Lower lobe of right lung (tissue), 2 donors: ENCODE data around the gene BDKRB2. TPM values are rescaled to one million over a fixed set of nuclear protein-coding genes. Genes with fewer than 3 reads are reported as not detected.
A peak's percentile ranks its signal among the peaks of the same experiment; 100 is the strongest.

Experiments used
- ATAC-seq, 2 donors: fragments of 200-7000 bp; cut with Tn5 transposase; one replicate each; pipeline ENCODE4 v1.9.1; 2020 to 2022; ENCODE audit warnings: mild to moderate bottlenecking in 2 of 2, moderate library complexity in 2 of 2
- DNase-seq: peaks from one replicate; pipeline ENCODE4 v3.0.0-alpha.2; 2020
- H3K27ac ChIP-seq: fragments of 200-600 bp; one replicate; pipeline ENCODE4 v1.8.0; 2022
- H3K27me3 ChIP-seq: fragments of 200-600 bp; one replicate; pipeline ENCODE4 v1.8.0; 2022; ENCODE audit warnings: low read depth
- H3K36me3 ChIP-seq: fragments of 200-600 bp; one replicate; pipeline ENCODE4 v1.8.0; 2022; ENCODE audit warnings: mild to moderate bottlenecking
- H3K4me1 ChIP-seq: fragments of 200-600 bp; one replicate; pipeline ENCODE4 v1.8.0; 2022
- H3K4me3 ChIP-seq: fragments of 200-600 bp; one replicate; pipeline ENCODE4 v1.8.0; 2022; ENCODE audit warnings: mild to moderate bottlenecking
- H3K9me3 ChIP-seq: fragments of 200-600 bp; one replicate; pipeline ENCODE4 v1.8.0; 2022
- intact Hi-C: fragments of 100-400 bp; cut with DNase I; formaldehyde crosslinking; loops from one replicate; pipeline ENCODE4 v1.11.0; 2022
- total RNA-seq: library from RNA; stranded (reverse); fragmentation: NEBNext Ultra II Directional; extraction: Animal tissue kit (Norgen Biotek cat#: 25700); gene quantifications from one replicate; pipeline ENCODE4 v1.2.1, GENCODE V29; 2021
- TF ChIP-seq, protein P1 (sequence below): fragments of 200-600 bp; IDR thresholded peaks from one replicate; pipeline ENCODE4 v1.8.0; 2022; ENCODE audit warnings: antibody characterized with exemption, mild to moderate bottlenecking
- donor health status: DM: no; HTN: yes; CAD: no; lungs with severe emphysema.

BDKRB2 gene
- total RNA-seq, 1 donor from 2014 or later = 1.3 TPM

DNA sequence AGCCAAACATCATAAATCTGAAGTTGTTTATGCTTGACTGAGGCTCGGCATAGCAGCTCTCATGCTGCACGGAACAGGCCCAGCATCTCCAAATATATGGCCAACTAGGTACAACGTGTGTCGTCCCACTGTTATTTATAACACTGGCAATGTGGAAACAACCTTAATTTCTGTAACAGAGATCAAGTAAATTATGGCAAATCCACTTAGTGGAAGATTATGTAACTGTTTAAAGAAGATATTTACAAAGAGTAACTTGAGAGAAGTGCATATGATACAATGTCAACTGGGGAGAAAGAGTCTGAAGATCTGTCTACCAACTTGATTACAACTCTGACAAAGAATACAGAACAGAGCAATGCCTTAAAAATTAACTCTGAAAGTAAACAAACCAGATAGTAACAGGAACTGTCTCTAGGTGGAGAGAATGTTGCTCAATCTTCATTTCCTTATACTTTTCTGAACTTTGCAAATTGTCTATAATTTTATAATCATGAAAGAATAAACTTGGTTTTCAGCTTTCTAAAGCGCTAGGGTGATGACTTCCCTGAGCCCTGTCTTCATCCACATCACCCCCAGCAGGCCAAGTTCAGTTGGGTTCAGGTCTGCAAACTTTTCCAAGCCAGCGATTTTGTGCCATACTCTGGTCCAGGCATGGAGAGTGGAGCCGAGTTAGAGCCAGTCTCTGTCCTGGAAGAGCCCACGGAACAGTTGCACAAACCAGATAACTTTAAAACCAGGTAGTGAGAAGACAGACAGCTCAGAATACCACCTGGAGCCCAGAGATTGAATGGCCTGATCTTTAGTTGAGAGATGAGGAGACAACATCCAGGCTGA is 44.3 kb upstream of the BDKRB2 start:
- no peaks in the 10 kb centered on the region for H3K27me3 ChIP-seq
- no peak overlapping the region for H3K27ac ChIP-seq
- H3K36me3 ChIP-seq = no peaks in the 10 kb centered on the region
- no peak overlapping the region for H3K4me3 ChIP-seq
- no peak for DNase-seq
- H3K9me3 ChIP-seq = no peaks in the 10 kb centered on the region
- no peaks in the 10 kb centered on the region for H3K4me1 ChIP-seq
- ATAC-seq = peak in 1 of 2 donors; percentile 72
- TF ChIP-seq, protein P1, sequence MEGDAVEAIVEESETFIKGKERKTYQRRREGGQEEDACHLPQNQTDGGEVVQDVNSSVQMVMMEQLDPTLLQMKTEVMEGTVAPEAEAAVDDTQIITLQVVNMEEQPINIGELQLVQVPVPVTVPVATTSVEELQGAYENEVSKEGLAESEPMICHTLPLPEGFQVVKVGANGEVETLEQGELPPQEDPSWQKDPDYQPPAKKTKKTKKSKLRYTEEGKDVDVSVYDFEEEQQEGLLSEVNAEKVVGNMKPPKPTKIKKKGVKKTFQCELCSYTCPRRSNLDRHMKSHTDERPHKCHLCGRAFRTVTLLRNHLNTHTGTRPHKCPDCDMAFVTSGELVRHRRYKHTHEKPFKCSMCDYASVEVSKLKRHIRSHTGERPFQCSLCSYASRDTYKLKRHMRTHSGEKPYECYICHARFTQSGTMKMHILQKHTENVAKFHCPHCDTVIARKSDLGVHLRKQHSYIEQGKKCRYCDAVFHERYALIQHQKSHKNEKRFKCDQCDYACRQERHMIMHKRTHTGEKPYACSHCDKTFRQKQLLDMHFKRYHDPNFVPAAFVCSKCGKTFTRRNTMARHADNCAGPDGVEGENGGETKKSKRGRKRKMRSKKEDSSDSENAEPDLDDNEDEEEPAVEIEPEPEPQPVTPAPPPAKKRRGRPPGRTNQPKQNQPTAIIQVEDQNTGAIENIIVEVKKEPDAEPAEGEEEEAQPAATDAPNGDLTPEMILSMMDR = no peak
- intact Hi-C loops = no loop called here

DNA sequence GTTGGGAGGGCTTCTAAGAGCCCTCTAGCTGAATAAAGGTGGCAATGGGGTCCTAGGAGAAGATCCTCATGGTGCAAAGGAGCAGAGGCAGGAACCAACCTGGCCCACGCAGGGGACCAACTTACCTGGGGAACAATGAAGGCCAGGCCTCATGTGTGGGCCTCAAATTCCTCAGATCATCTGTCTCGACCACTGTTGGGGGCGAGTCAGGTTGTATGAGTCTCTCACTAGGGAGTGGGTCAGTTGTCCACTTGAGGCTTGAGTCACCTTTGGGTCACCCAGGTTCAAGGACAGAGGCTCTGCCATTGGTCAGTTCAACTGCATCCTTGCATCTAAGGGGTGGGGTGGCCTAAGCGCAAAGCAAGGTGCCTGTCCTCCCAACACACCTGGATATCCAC is 43.7 kb upstream of the BDKRB2 start:
- ATAC-seq (no peak), DNase-seq (no peak)
- H3K27me3 ChIP-seq = no peaks in the 10 kb centered on the region
- H3K27ac ChIP-seq = no peak overlapping the region
- H3K4me3 ChIP-seq = no peak overlapping the region
- TF ChIP-seq, protein P1 = no peak
- intact Hi-C loops = no loop called here
- no peaks in the 10 kb centered on the region for H3K4me1 ChIP-seq
- no peaks in the 10 kb centered on the region for H3K36me3 ChIP-seq
- H3K9me3 ChIP-seq = no peaks in the 10 kb centered on the region

DNA sequence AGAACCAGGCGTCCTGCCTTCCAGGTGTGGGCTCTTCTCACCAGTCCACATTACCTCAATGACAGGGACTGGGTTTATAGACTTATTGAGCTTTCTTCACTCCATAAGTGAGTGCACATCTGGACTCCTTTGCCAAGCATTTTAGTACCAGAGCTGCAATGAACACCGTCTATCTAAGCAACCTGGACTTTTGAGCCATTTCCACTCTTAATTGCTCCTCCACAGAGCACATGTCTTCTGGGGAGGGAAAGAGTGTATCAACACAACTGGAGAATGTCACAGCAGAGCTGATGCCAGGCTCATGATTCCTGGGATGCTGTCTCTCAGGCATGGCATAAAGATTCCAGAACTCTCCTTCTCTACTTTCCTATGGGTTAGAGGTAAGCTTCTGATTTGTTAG is 43.0 kb upstream of the BDKRB2 start:
- TF ChIP-seq, protein P1 = no peak
- Histone ChIP-seq H3K9me3 (no peaks in the 10 kb centered on the region), H3K4me1 (no peaks in the 10 kb centered on the region), H3K27me3 (no peaks in the 10 kb centered on the region), H3K4me3 (no peak overlapping the region), H3K27ac (no peak overlapping the region), H3K36me3 (no peaks in the 10 kb centered on the region)
- ATAC-seq (no peak), DNase-seq (no peak)
- intact Hi-C loops = no loop called here

DNA sequence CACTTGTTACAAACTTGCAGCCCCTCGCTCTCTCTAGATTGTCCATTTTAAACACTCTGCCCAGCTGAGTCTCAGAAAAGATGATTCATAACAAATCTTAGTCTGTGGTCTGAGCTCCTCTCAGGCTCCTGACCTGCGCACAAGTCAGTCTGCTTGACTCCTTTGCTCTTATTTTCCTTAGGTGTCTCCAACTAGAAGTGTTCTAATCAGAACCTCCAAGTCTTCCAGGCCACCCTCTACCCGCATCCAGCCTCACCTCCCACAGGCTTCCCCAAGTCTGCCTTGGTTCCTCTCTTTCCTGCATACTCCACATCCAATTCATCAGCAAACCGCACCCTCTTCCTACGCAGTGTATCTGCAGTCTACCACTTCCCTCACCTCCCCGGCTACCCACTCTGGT is 42.4 kb upstream of the BDKRB2 start:
- H3K36me3 ChIP-seq = no peaks in the 10 kb centered on the region
- DNase-seq (no peak), ATAC-seq (no peak)
- no peak overlapping the region for H3K4me3 ChIP-seq
- intact Hi-C loops = no loop called here
- H3K27ac ChIP-seq = no peak overlapping the region
- TF ChIP-seq, protein P1 = no peak
- H3K9me3 ChIP-seq = no peaks in the 10 kb centered on the region
- H3K27me3 ChIP-seq = no peaks in the 10 kb centered on the region
- H3K4me1 ChIP-seq = no peaks in the 10 kb centered on the region

DNA sequence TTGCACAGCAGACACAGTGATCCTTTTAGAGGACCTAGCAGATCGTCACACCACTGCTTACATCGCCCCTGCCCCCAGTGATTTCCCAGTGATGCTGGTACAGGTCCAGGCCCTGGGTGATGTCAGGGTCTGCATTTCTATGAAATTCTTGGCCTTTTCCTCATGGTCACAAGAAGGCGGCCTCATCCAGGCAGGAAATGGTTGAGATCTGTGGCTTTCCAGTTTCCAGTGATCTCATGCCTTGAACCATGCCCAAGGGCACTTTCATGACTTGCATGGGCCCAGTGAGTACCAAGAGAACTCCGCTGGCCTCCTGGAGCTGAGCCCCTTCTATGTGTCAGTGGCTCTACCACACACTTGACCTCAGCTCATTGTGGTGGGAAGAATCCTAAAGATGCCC is 41.9 kb upstream of the BDKRB2 start:
- TF ChIP-seq, protein P1 = no peak
- Histone ChIP-seq H3K27ac (no peak overlapping the region), H3K27me3 (no peaks in the 10 kb centered on the region), H3K4me1 (no peaks in the 10 kb centered on the region), H3K4me3 (no peak overlapping the region), H3K36me3 (no peaks in the 10 kb centered on the region), H3K9me3 (no peaks in the 10 kb centered on the region)
- intact Hi-C loops = no loop called here
- DNase-seq (no peak), ATAC-seq (no peak)
